H9 (cell line): ENCODE results near the gene OPN4. TPM values are rescaled to one million over a fixed set of nuclear protein-coding genes. Genes with fewer than 3 reads are reported as not detected.
"Not testable (repeated sequence)": the region's sequence is repeated elsewhere in the genome, so short reads cannot be mapped to it uniquely, and the experiment has no call there.

Experiments
- DNase-seq: peaks from one replicate; pipeline ENCODE4 v3.0.0-alpha.2; 2017
- H2AFZ ChIP-seq: one replicate; pipeline ENCODE4 v1.6.1; 2013; ENCODE audit warnings: mild to moderate bottlenecking, low read length, control low read depth, moderate library complexity
- H2AK5ac ChIP-seq: 2 replicates; pipeline ENCODE4 v1.6.1; 2013; ENCODE audit warnings: low read length, control low read depth, mixed read lengths; ENCODE audit not compliant: insufficient read length
- H2BK120ac ChIP-seq: one replicate; pipeline ENCODE4 v1.6.1; 2013; ENCODE audit warnings: low read depth, mild to moderate bottlenecking, low read length, control low read depth, inconsistent platforms; ENCODE audit not compliant: poor library complexity, severe bottlenecking
- H2BK12ac ChIP-seq: 2 replicates; pipeline ENCODE4 v1.6.1; 2013; ENCODE audit warnings: low read length, control low read depth, mixed read lengths, low read depth; ENCODE audit not compliant: insufficient read length
- H2BK15ac ChIP-seq: 2 replicates; pipeline ENCODE4 v1.6.1; 2013; ENCODE audit warnings: low read depth, low read length, control low read depth
- H2BK20ac ChIP-seq: one replicate; pipeline ENCODE4 v1.6.1; 2013; ENCODE audit warnings: low read depth, mild to moderate bottlenecking, low read length, control low read depth, inconsistent platforms; ENCODE audit not compliant: poor library complexity, severe bottlenecking
- H2BK5ac ChIP-seq: 2 replicates; pipeline ENCODE4 v1.6.1; 2013; ENCODE audit warnings: low read length, control low read depth, mixed read lengths; ENCODE audit not compliant: insufficient read length
- H3K14ac ChIP-seq: 2 replicates; pipeline ENCODE4 v1.6.1; 2013; ENCODE audit warnings: low read length, control low read depth; ENCODE audit not compliant: insufficient read depth
- H3K18ac ChIP-seq: 2 replicates; pipeline ENCODE4 v1.6.1; 2013; ENCODE audit warnings: low read depth, mild to moderate bottlenecking, mixed read lengths, low read length, control low read depth; ENCODE audit not compliant: insufficient read length
- H3K23ac ChIP-seq: 2 replicates; pipeline ENCODE4 v1.6.1; 2013; ENCODE audit warnings: low read length, control low read depth, mixed read lengths, low read depth; ENCODE audit not compliant: insufficient read length
- H3K23me2 ChIP-seq: 2 replicates; pipeline ENCODE4 v1.6.1; 2013; ENCODE audit warnings: low read depth, mild to moderate bottlenecking, mixed read lengths, low read length, control low read depth; ENCODE audit not compliant: insufficient read length, poor library complexity, severe bottlenecking
- H3K27ac ChIP-seq: 2 replicates; pipeline ENCODE4 v1.5.1; 2013; ENCODE audit warnings: low read length, control low read depth, mixed read lengths, low read depth; ENCODE audit not compliant: insufficient read length
- H3K27me3 ChIP-seq: 2 replicates; pipeline ENCODE4 v1.6.1; 2013; ENCODE audit warnings: low read length, control low read depth, inconsistent platforms; ENCODE audit not compliant: insufficient read depth
- H3K4ac ChIP-seq: 2 replicates; pipeline ENCODE4 v1.6.1; 2013; ENCODE audit warnings: low read depth, mild to moderate bottlenecking, control low read depth, inconsistent platforms, low read length, moderate library complexity
- H3K4me1 ChIP-seq: 2 replicates; pipeline ENCODE4 v1.6.1; 2013; ENCODE audit warnings: low read length, control low read depth, inconsistent platforms; ENCODE audit not compliant: insufficient read depth
- H3K4me2 ChIP-seq: 2 replicates; pipeline ENCODE4 v1.6.1; 2013; ENCODE audit warnings: low read length, control low read depth, mixed read lengths; ENCODE audit not compliant: insufficient read length, insufficient read depth
- H3K56ac ChIP-seq: 2 replicates; pipeline ENCODE4 v1.6.1; 2013; ENCODE audit warnings: low read depth, mild to moderate bottlenecking, mixed read lengths, low read length, control low read depth; ENCODE audit not compliant: insufficient read length
- H3K79me1 ChIP-seq: 2 replicates; pipeline ENCODE4 v1.6.1; 2013; ENCODE audit warnings: low read depth, mild to moderate bottlenecking, moderate library complexity, low read length, control low read depth, inconsistent platforms; ENCODE audit not compliant: insufficient read depth, poor library complexity, severe bottlenecking
- H3K79me2 ChIP-seq: 2 replicates; pipeline ENCODE4 v1.6.1; 2013; ENCODE audit warnings: low read length, control low read depth, inconsistent platforms; ENCODE audit not compliant: insufficient read depth
- H3K9ac ChIP-seq: 2 replicates; pipeline ENCODE4 v1.6.1; 2013; ENCODE audit warnings: low read length, control low read depth, mixed read lengths; ENCODE audit not compliant: insufficient read length; ENCODE audit errors: extremely low read depth
- H3K9me3 ChIP-seq: one replicate; pipeline ENCODE4 v1.6.1; 2013; ENCODE audit warnings: low read depth, low read length, inconsistent platforms; ENCODE audit not compliant: control insufficient read depth
- H3T11ph ChIP-seq: one replicate; pipeline ENCODE4 v1.6.1; 2013; ENCODE audit warnings: mild to moderate bottlenecking, low read length, control low read depth, inconsistent platforms
- H4K20me1 ChIP-seq: one replicate; pipeline ENCODE4 v1.6.1; 2013; ENCODE audit not compliant: control insufficient read depth, insufficient read length, insufficient read depth
- H4K5ac ChIP-seq: 2 replicates; pipeline ENCODE4 v1.6.1; 2013; ENCODE audit warnings: low read depth, mild to moderate bottlenecking, mixed read lengths, low read length, control low read depth; ENCODE audit not compliant: insufficient read length
- H4K8ac ChIP-seq: replicated peaks from 2 replicates; pipeline ENCODE4 v1.6.1; 2013; ENCODE audit warnings: low read length, control low read depth, mixed read lengths, low read depth; ENCODE audit not compliant: insufficient read length
- H4K91ac ChIP-seq: 2 replicates; pipeline ENCODE4 v1.6.1; 2013; ENCODE audit warnings: low read depth, mild to moderate bottlenecking, moderate library complexity, mixed read lengths, low read length, control low read depth; ENCODE audit not compliant: insufficient read length
- H3K27ac Mint-ChIP-seq, 3 experiments: 2 replicates in 2 of 3; 3 replicates in 1 of 3; pipeline ENCODE4 v1.8.0; 2020 to 2021; ENCODE audit warnings: mixed read lengths in 3 of 3, mild to moderate bottlenecking in 1 of 3, moderate library complexity in 1 of 3
- H3K27me3 Mint-ChIP-seq: 2 replicates; pipeline ENCODE4 v1.8.0; 2021; ENCODE audit warnings: low read depth, mild to moderate bottlenecking, moderate library complexity, mixed read lengths
- H3K36me3 Mint-ChIP-seq, 3 experiments: 2 replicates in 2 of 3; 3 replicates in 1 of 3; pipeline ENCODE4 v1.8.0; 2020 to 2021; ENCODE audit warnings: low read depth in 3 of 3, mixed read lengths in 3 of 3; ENCODE audit not compliant: insufficient read depth in 1 of 3
- H3K4me1 Mint-ChIP-seq, 2 experiments: 2 replicates each; pipeline ENCODE4 v1.8.0; 2020; ENCODE audit warnings: mixed read lengths in 2 of 2
- H3K4me3 Mint-ChIP-seq, 2 experiments: 2 replicates in 1 of 2; 3 replicates in 1 of 2; pipeline ENCODE4 v1.8.0; 2020 to 2021; ENCODE audit warnings: mild to moderate bottlenecking in 2 of 2, mixed read lengths in 2 of 2, moderate library complexity in 1 of 2
- H3K9me3 Mint-ChIP-seq, 2 experiments: 2 replicates in 1 of 2; 3 replicates in 1 of 2; pipeline ENCODE4 v1.8.0; 2020; ENCODE audit warnings: mild to moderate bottlenecking in 2 of 2, mixed read lengths in 2 of 2, moderate library complexity in 1 of 2
- CTCF ChIP-seq: fragments of 200-600 bp; sonication (generic); conservative IDR thresholded peaks from 3 replicates; pipeline ENCODE4 v1.8.0; 2021; ENCODE audit warnings: antibody characterized with exemption, mild to moderate bottlenecking
- WGBS: extraction: QIAGEN DNeasy Blood & Tissue Kit; methylation state at CpG from one replicate; pipeline ENCODE4 v1.1.7; 2013; ENCODE audit warnings: missing lambda C conversion rate, low lambda C conversion rate, mixed read lengths; ENCODE audit not compliant: insufficient read length; ENCODE audit errors: extremely low coverage; 5-methylcytosine and 5-hydroxymethylcytosine counted together
- total RNA-seq: library from RNA; stranded (reverse); gene quantifications from 2 replicates; pipeline ENCODE4 v1.2.1, GENCODE V29; 2021

Gene OPN4
- total RNA-seq, 1 experiment from 2014 or later: not detected

- peaks cover 2% of the 10 kb centered on the region; the same call in 1 of the 2 replicates for H3K27me3 Mint-ChIP-seq
- no peak for TF ChIP-seq CTCF
- H3K9me3 Mint-ChIP-seq: peaks cover 9 to 15% of the 10 kb centered on the region in 2 experiments
- Histone ChIP-seq H3K56ac (no peak overlapping the region), H3K14ac (no peak overlapping the region), H2BK15ac (0 out of 2 replicates have a peak overlapping the region, but pooled peaks have one; percentile 20), H3K4me2 (no peak overlapping the region), H3T11ph (no peak overlapping the region), H3K79me2 (no peaks in the 10 kb centered on the region), H3K9ac (no peak overlapping the region), H2AK5ac (no peak overlapping the region), H2AFZ (no peak overlapping the region), H2BK12ac (no peak overlapping the region), H3K27ac (no peak overlapping the region), H3K4ac (no peak overlapping the region), H3K4me1 (no peaks in the 10 kb centered on the region), H2BK20ac (no peak overlapping the region), H4K8ac (no peak overlapping the region), H2BK120ac (no peak overlapping the region), H3K27me3 (no peaks in the 10 kb centered on the region), H4K20me1 (no peaks in the 10 kb centered on the region), H4K91ac (no peak overlapping the region), H3K23me2 (no peaks in the 10 kb centered on the region), H3K18ac (no peak overlapping the region), H3K9me3 (no peaks in the 10 kb centered on the region), H3K79me1 (no peaks in the 10 kb centered on the region), H4K5ac (no peak overlapping the region), H3K23ac (no peak overlapping the region), H2BK5ac (no peak overlapping the region)
- peaks cover 0 to 7% (median 0%) of the 10 kb centered on the region in 3 experiments; a peak in 2 of 7 replicates for H3K36me3 Mint-ChIP-seq
- no peak overlapping the region for H3K27ac Mint-ChIP-seq
- WGBS: no CpG with 5 or more reads among the region's 5 CpGs
- peaks cover 2 to 3% of the 10 kb centered on the region in 2 experiments for H3K4me1 Mint-ChIP-seq
- DNase-seq: peak; percentile 28
- no peak overlapping the region for H3K4me3 Mint-ChIP-seq
These were observed 9.4 kb upstream of the OPN4 start for GRCh38 chr10:86644794-86645445.

DNA sequence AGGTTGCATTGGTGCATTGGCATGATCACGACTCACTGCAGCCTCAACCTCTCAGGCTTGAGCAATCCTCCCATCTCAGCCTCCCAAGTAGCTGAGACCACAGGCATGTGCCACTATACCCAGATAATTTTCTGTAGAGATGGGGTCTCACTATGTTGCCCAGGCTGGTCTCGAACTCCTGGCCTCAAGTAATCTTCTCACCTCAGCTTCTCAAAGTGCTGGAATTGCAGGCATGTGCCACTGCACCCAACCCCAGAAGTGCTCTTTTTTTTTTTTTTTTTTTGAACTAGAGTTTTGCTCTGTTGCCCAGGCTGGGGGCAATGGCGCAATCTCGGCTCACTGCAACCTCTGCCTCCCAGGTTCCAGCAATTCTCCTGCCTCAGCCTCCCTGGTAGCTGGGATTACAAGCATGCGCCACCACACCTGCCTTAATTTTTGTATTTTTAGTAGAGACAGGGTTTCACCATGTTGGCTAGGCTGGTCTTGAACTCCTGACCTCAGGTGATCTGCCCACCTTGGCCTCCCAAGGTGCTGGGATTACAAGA, 8.7 kb upstream of the OPN4 start:
- H3K9ac ChIP-seq, H4K5ac ChIP-seq, H4K20me1 ChIP-seq, H3K4me1 ChIP-seq, H2BK5ac ChIP-seq, H2BK120ac ChIP-seq, H3K23ac ChIP-seq, H3K79me1 ChIP-seq, H2BK12ac ChIP-seq, H3T11ph ChIP-seq, H2BK20ac ChIP-seq, H3K56ac ChIP-seq, H2AK5ac ChIP-seq, H4K8ac ChIP-seq, H2AFZ ChIP-seq, H3K36me3 Mint-ChIP-seq, H3K4me3 Mint-ChIP-seq, H3K27ac ChIP-seq, H3K23me2 ChIP-seq, H3K9me3 ChIP-seq, H2BK15ac ChIP-seq, H3K4ac ChIP-seq, H3K14ac ChIP-seq, DNase-seq, H3K4me1 Mint-ChIP-seq, H4K91ac ChIP-seq, H3K27ac Mint-ChIP-seq, H3K18ac ChIP-seq, H3K27me3 ChIP-seq, H3K4me2 ChIP-seq, H3K27me3 Mint-ChIP-seq, H3K79me2 ChIP-seq: not testable (repeated sequence)
- peaks cover 9 to 15% of the 10 kb centered on the region in 2 experiments for H3K9me3 Mint-ChIP-seq
- no CpG with 5 or more reads among the region's 5 CpGs for WGBS
